Psoas muscle (tissue), 8 donors: ENCODE data around the gene MYLIP. TPM values are rescaled to one million over a fixed set of nuclear protein-coding genes. Genes with fewer than 3 reads are reported as not detected.
"Not testable (repeated sequence)": the region's sequence is repeated elsewhere in the genome, so short reads cannot be mapped to it uniquely, and the experiment has no call there.

Experiments used
- ATAC-seq, 4 donors: fragments of 200-7000 bp; cut with Tn5 transposase; one replicate each; pipeline ENCODE4 v1.9.1; 2020; ENCODE audit warnings: moderate library complexity in 3 of 4, mild to moderate bottlenecking in 2 of 4
- DNase-seq, 2 donors: peaks; one replicate each; pipeline ENCODE4 v3.0.0-alpha.2; 2020
- H3K27ac ChIP-seq: fragments of 200-600 bp; one replicate; pipeline ENCODE4 v1.8.0; 2022
- H3K27me3 ChIP-seq, 3 donors: fragments of 200-600 bp in 1 of 3; one replicate each; pipeline versions ENCODE4 v1.6.1 to v1.8.0; 2013 to 2022; ENCODE audit warnings: low read length in 2 of 3, mild to moderate bottlenecking in 2 of 3, moderate library complexity in 1 of 3; ENCODE audit not compliant: insufficient read depth in 3 of 3
- H3K36me3 ChIP-seq, 2 donors: fragments of 200-600 bp in 1 of 2; one replicate each; pipeline versions ENCODE4 v1.6.1 to v1.8.0; 2013 to 2022; ENCODE audit warnings: low read depth in 1 of 2, mild to moderate bottlenecking in 1 of 2, moderate library complexity in 1 of 2; ENCODE audit not compliant: insufficient read depth in 1 of 2
- H3K4me1 ChIP-seq: fragments of 200-600 bp; one replicate; pipeline ENCODE4 v1.8.0; 2022
- H3K4me3 ChIP-seq: fragments of 200-600 bp; one replicate; pipeline ENCODE4 v1.8.0; 2022; ENCODE audit warnings: mild to moderate bottlenecking
- H3K9me3 ChIP-seq: fragments of 200-600 bp; one replicate; pipeline ENCODE4 v1.8.0; 2022
- WGBS, 3 donors: extraction: QIAGEN DNeasy Blood & Tissue Kit; methylation state at CpG; one replicate each; pipeline versions ENCODE4 v1.1.6 to v1.1.7; 2013; 5-methylcytosine and 5-hydroxymethylcytosine counted together
- intact Hi-C, 2 donors: fragments of 100-400 bp; cut with DNase I; formaldehyde crosslinking; loops; one replicate each; pipeline versions ENCODE4 v1.11.0 to v1.14.2; 2022
- polyA plus RNA-seq, 3 donors: library from polyadenylated mRNA; stranded (reverse); fragments of 200-250 nt; gene quantifications; one replicate each; pipeline ENCODE4 v1.2.3, GENCODE V29; 2013
- total RNA-seq, 4 donors: library from RNA; stranded (reverse); fragmentation: NEBNext Ultra II Directional in 2 of 4; extraction: Animal tissue kit (Norgen Biotek cat#: 25700) in 2 of 4; gene quantifications; one replicate each; pipeline versions ENCODE4 v1.2.1 to v1.2.4, GENCODE V29; 2021 to 2023
- TF ChIP-seq, protein P1 (sequence below): fragments of 200-600 bp; IDR thresholded peaks from one replicate; pipeline ENCODE4 v1.8.0; 2022; ENCODE audit warnings: antibody characterized with exemption
- donor health status: healthy with polysubstance abuse.
- donor health status: DM: no; HTN: no; CAD: no; lungs with moderate emphysema.
- donor health status: Bipolar disorder and iron deficiency.
- donor health status: healthy.
- donor health status: DM: yes; HTN: yes; CAD: no.
- donor health status: DM: no; HTN: no; CAD: no.
- donor health status: DM: no; HTN: no; CAD: no.
- donor health status: DM: yes; HTN: yes; CAD: no.

The MYLIP gene
- total and polyA plus RNA-seq, 7 donors, result 3.9 to 23.4 (median 15.4) TPM

DNA sequence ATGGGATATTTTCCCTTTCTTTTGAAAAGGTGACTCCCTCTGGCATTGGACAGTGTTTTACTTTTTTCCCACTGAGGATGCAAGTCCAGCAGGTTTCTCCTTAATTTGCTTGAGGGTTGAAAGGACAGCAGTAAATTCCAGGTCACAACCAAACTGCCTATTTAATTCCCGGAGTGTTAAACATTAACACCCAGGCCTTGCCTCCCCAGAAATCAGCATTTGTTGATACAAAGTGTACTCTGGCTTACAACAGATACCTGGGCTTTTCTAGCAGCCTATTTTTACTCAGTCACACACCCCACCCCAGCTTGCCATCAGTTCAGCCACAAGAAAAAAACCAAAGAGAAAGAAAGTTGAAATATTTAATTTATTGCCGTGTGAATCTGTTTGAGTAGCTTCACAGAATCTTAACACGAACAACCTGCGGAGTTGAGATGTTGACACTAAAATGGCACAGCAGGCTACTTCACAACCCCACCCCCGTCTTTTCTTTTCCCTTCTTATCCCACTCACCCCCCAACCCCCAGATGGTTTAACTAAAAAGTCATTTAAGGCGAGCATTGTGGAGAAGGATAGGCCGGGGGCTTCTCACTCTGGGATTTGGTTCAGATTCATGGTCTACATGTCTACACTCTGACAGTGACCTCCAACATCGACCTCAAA, 45.7 kb downstream of the MYLIP start:
- ATAC-seq (no peak), DNase-seq (no peak)
- intact Hi-C loops, result no loop called here
- H3K36me3 ChIP-seq, result no peaks in the 10 kb centered on the region
- H3K4me3 ChIP-seq, result no peak overlapping the region
- TF ChIP-seq, protein P1, sequence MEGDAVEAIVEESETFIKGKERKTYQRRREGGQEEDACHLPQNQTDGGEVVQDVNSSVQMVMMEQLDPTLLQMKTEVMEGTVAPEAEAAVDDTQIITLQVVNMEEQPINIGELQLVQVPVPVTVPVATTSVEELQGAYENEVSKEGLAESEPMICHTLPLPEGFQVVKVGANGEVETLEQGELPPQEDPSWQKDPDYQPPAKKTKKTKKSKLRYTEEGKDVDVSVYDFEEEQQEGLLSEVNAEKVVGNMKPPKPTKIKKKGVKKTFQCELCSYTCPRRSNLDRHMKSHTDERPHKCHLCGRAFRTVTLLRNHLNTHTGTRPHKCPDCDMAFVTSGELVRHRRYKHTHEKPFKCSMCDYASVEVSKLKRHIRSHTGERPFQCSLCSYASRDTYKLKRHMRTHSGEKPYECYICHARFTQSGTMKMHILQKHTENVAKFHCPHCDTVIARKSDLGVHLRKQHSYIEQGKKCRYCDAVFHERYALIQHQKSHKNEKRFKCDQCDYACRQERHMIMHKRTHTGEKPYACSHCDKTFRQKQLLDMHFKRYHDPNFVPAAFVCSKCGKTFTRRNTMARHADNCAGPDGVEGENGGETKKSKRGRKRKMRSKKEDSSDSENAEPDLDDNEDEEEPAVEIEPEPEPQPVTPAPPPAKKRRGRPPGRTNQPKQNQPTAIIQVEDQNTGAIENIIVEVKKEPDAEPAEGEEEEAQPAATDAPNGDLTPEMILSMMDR, result no peak
- WGBS, 3 donors, result 85 to 90% (median 89%) methylated on average over 8 of the region's 8 CpGs
- no peaks in the 10 kb centered on the region for H3K9me3 ChIP-seq
- H3K27ac ChIP-seq, result no peak overlapping the region
- H3K27me3 ChIP-seq, result no peaks in the 10 kb centered on the region
- H3K4me1 ChIP-seq, result no peaks in the 10 kb centered on the region

DNA sequence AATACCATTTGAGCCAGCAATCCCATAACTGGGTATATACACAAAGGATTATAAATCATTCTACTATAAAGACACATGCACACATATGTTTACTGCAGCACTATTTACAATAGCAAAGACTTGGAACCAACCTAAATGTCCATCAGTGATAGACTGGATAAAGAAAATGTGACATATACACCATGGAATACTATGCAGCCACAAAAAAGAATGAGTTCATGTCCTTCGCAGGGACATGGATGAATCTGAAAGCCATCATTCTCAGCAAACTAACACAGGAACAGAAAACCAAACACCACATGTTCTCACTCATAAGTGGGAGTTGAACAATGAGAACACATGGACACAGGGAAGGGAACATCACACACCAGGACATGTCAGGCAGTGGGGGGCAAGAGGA, 47.7 kb downstream of the MYLIP start:
- H3K27me3 ChIP-seq, H3K4me1 ChIP-seq, H3K27ac ChIP-seq, H3K4me3 ChIP-seq, ATAC-seq, H3K36me3 ChIP-seq, DNase-seq, intact Hi-C loops, H3K9me3 ChIP-seq: not testable (repeated sequence)
- WGBS, 3 donors, result 96 to 100% (median 96%) methylated on average over 1 of the region's 1 CpG

DNA sequence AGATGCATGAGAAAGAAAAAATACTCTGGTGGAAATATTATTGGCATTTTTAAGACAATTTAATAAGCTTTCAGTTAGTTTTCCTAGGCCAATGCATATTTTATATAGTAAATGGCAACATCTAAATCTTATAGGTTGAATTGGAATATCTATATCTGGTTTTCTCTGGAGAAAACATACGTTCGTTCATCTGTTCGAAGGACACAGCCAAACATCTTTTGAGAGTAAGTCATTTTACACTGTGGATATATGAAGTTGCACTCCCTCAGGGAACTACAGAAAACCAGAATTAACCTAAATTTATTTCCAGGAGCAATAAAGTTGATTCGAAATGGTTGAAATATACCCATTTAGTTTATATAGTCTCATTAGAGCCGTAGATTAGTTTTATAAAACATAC, 49.0 kb downstream of the MYLIP start:
- H3K27ac ChIP-seq, result no peak overlapping the region
- TF ChIP-seq, protein P1, result no peak
- H3K36me3 ChIP-seq, result no peaks in the 10 kb centered on the region
- intact Hi-C loops, result no loop called here
- WGBS, 3 donors, result 86 to 91% (median 91%) methylated on average over 5 of the region's 5 CpGs
- no peaks in the 10 kb centered on the region for H3K4me1 ChIP-seq
- DNase-seq (no peak), ATAC-seq (no peak)
- H3K9me3 ChIP-seq, result no peaks in the 10 kb centered on the region
- no peak overlapping the region for H3K4me3 ChIP-seq
- no peaks in the 10 kb centered on the region for H3K27me3 ChIP-seq

DNA sequence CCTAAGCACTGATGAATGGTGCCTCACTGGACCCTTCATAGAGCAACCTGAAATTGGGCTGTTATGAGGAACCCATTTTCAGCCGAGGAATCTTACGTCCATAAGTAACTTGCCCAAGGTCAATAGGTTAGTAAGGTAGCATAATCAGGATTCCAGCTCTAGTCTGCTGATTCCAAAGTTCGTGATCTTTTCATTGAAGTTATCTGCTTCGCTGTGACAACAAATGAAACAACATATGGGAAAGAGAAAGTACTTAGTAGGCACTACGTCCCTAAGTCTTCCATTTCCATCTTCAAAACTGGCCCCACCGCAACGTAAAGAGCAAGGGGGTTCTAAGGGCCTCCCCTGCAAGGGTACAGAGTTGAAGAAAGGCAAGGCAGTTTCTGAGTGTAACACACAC, 49.5 kb downstream of the MYLIP start:
- TF ChIP-seq, protein P1, result no peak
- no peak for ATAC-seq
- 91 to 94% (median 93%) methylated on average over 7 of the region's 7 CpGs for WGBS, 3 donors

DNA sequence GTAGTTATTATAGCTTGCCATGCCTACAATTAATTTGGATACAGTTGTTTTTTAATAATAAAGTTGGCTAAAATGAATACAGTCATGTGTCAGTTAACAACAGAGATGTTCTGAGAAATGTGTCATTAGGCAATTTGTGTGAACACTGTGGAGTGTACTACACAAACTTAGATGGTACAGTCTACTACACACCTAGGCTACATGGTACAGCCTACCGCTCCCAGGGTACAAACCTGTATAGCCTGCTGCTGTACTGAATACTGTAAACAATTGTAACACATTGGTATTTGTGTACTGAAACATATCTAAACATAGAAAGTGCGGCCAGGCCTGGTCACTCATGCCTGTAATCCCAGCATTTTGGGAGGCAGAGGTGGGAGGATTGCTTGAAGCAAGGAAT, 50.2 kb downstream of the MYLIP start:
- Histone ChIP-seq H3K36me3 (no peaks in the 10 kb centered on the region), H3K27ac (no peak overlapping the region), H3K4me1 (peaks cover 6% of the 10 kb centered on the region), H3K9me3 (no peaks in the 10 kb centered on the region), H3K27me3 (no peaks in the 10 kb centered on the region), H3K4me3 (no peak overlapping the region)
- intact Hi-C loops, result no loop called here
- 95 to 98% (median 97%) methylated on average over 2 of the region's 2 CpGs for WGBS, 3 donors
- ATAC-seq (no peak), DNase-seq (no peak)
- TF ChIP-seq, protein P1, result no peak

More for the DNA sequence above, 49.5 kb downstream of the MYLIP start:
- no peaks in the 10 kb centered on the region for H3K27me3 ChIP-seq
- H3K4me1 ChIP-seq, result no peaks in the 10 kb centered on the region
- intact Hi-C loops, result no loop called here
- H3K36me3 ChIP-seq, result no peaks in the 10 kb centered on the region
- H3K4me3 ChIP-seq, result no peak overlapping the region
- no peak for DNase-seq
- no peak overlapping the region for H3K27ac ChIP-seq
- H3K9me3 ChIP-seq, result no peaks in the 10 kb centered on the region
